Hepatocyte (in vitro differentiated cells): ENCODE measurements around the gene CELSR1. TPM values are rescaled to one million over a fixed set of nuclear protein-coding genes. Genes with fewer than 3 reads are reported as not detected.

ENCODE experiments used
- DNase-seq: peaks from one replicate; pipeline ENCODE4 v3.0.0-alpha.2; 2016; ENCODE audit warnings: low spot score
- H2AFZ ChIP-seq: fragments of 200-600 bp; sonication (generic); 2 replicates; pipeline ENCODE4 v1.6.0; 2016; ENCODE audit warnings: antibody characterized with exemption, mild to moderate bottlenecking
- H3K27ac ChIP-seq: fragments of 200-600 bp; sonication (generic); 2 replicates; pipeline ENCODE4 v1.5.1; 2016; ENCODE audit warnings: mild to moderate bottlenecking
- H3K27me3 ChIP-seq: fragments of 200-600 bp; sonication (generic); 2 replicates; pipeline ENCODE4 v1.6.1; 2016
- H3K36me3 ChIP-seq: fragments of 200-600 bp; sonication (generic); replicated peaks from 2 replicates; pipeline ENCODE4 v1.5.1; 2016; ENCODE audit warnings: low read depth; ENCODE audit not compliant: insufficient read depth
- H3K4me1 ChIP-seq: fragments of 200-600 bp; sonication (generic); 2 replicates; pipeline ENCODE4 v1.5.1; 2016; ENCODE audit warnings: mild to moderate bottlenecking, moderate library complexity; ENCODE audit not compliant: insufficient read depth
- H3K4me2 ChIP-seq: fragments of 200-600 bp; sonication (generic); 2 replicates; pipeline ENCODE4 v1.6.0; 2016
- H3K4me3 ChIP-seq: fragments of 200-600 bp; sonication (generic); 2 replicates; pipeline ENCODE4 v1.5.1; 2016; ENCODE audit warnings: mild to moderate bottlenecking
- H3K79me2 ChIP-seq: fragments of 200-600 bp; sonication (generic); 2 replicates; pipeline ENCODE4 v1.6.0; 2017; ENCODE audit warnings: mild to moderate bottlenecking
- H3K9me2 ChIP-seq: fragments of 200-600 bp; sonication (generic); replicated peaks from 2 replicates; pipeline ENCODE4 v1.6.0; 2017; ENCODE audit warnings: mild to moderate bottlenecking; ENCODE audit not compliant: insufficient read depth
- H3K9me3 ChIP-seq: fragments of 200-600 bp; sonication (generic); 2 replicates; pipeline ENCODE4 v1.5.1; 2016; ENCODE audit warnings: low read depth, mild to moderate bottlenecking
- H4K20me1 ChIP-seq: fragments of 200-600 bp; sonication (generic); 2 replicates; pipeline ENCODE4 v1.6.0; 2016; ENCODE audit warnings: mild to moderate bottlenecking; ENCODE audit not compliant: insufficient read depth, poor library complexity, severe bottlenecking
- CTCF ChIP-seq: fragments of 200-600 bp; sonication (generic); IDR thresholded peaks from 2 replicates; pipeline ENCODE4 v1.5.1; 2016; ENCODE audit warnings: antibody characterized with exemption, mild to moderate bottlenecking; ENCODE audit not compliant: poor library complexity
- EZH2 ChIP-seq: fragments of 200-600 bp; sonication (generic); IDR thresholded peaks from 2 replicates; pipeline ENCODE4 v1.6.1; 2016; ENCODE audit warnings: antibody characterized with exemption, mild to moderate bottlenecking, borderline replicate concordance
- WGBS: methylation state at CpG from one replicate; pipeline ENCODE4 v1.1.6; 2016; ENCODE audit warnings: low lambda C conversion rate; ENCODE audit errors: missing lambda C conversion rate; 5-methylcytosine and 5-hydroxymethylcytosine counted together
- polyA plus RNA-seq: library from polyadenylated mRNA; unstranded; fragments of >200 nt; fragmentation: Nextera tagmentation; extraction: Ambion mirVana; gene quantifications from 2 replicates; pipeline ENCODE4 v1.2.1, GENCODE V29; 2016
- total RNA-seq: library from RNA; depleted of rRNA; stranded (reverse); fragments of >200 nt; gene quantifications from 2 replicates; pipeline ENCODE4 v1.2.3, GENCODE V29; 2014

The CELSR1 gene
- total and polyA plus RNA-seq, 2 experiments from 2014 or later, result 3.0 to 8.7 TPM

- no peak for TF ChIP-seq EZH2
- no peak for TF ChIP-seq CTCF
These were observed 225.4 kb downstream of the CELSR1 start for GRCh38 chr22:46312056-46312455.

More at GRCh38 chr22:46312056-46312455, 225.4 kb downstream of the CELSR1 start:
- no peaks in the 10 kb centered on the region for H4K20me1 ChIP-seq
- H3K9me3 ChIP-seq, result no peaks in the 10 kb centered on the region
- WGBS, result 100% methylated on average over 8 of the region's 8 CpGs
- no peaks in the 10 kb centered on the region for H3K36me3 ChIP-seq
- no peak overlapping the region for H2AFZ ChIP-seq
- H3K4me1 ChIP-seq, result no peaks in the 10 kb centered on the region
- no peak overlapping the region for H3K4me2 ChIP-seq
- DNase-seq, result no peak
- no peaks in the 10 kb centered on the region for H3K27me3 ChIP-seq
- H3K27ac ChIP-seq, result no peak overlapping the region
- no peaks in the 10 kb centered on the region for H3K9me2 ChIP-seq
- no peak overlapping the region for H3K4me3 ChIP-seq
- peaks cover 8% of the 10 kb centered on the region for H3K79me2 ChIP-seq

Other genes starting within 250 kb of the CELSR1 start
- 2.6 and 4.4 TPM in 2 replicates for gene GTSE1, start 240.8 kb downstream of the CELSR1 start, total RNA-seq
- gene GTSE1, start 240.8 kb downstream of the CELSR1 start, polyA plus RNA-seq, result 4.1 and 5.9 TPM in 2 replicates
- gene TRMU, start 201.9 kb downstream of the CELSR1 start, total RNA-seq, result 36.0 and 40.9 TPM in 2 replicates
- 38.0 and 44.6 TPM in 2 replicates for gene TRMU, start 201.9 kb downstream of the CELSR1 start, polyA plus RNA-seq
- 21.2 and 21.8 TPM in 2 replicates for gene GRAMD4, start 82.8 kb upstream of the CELSR1 start, total RNA-seq
- gene GRAMD4, start 82.8 kb upstream of the CELSR1 start, polyA plus RNA-seq, result 31.0 and 32.6 TPM in 2 replicates
- 48.0 and 59.0 TPM in 2 replicates for gene CERK, start 200.6 kb upstream of the CELSR1 start, total RNA-seq
- gene CERK, start 200.6 kb upstream of the CELSR1 start, polyA plus RNA-seq, result 33.1 and 38.6 TPM in 2 replicates
- 10.3 and 15.3 TPM in 2 replicates for gene TBC1D22A, start 225.0 kb upstream of the CELSR1 start, total RNA-seq
- gene TBC1D22A, start 225.0 kb upstream of the CELSR1 start, polyA plus RNA-seq, result 19.8 and 21.7 TPM in 2 replicates